ENCODE results near the gene CTNNA1. TPM values are rescaled to one million over a fixed set of nuclear protein-coding genes. Genes with fewer than 3 reads are reported as not detected.

The CTNNA1 gene
- polyA plus RNA-seq, 1 of the 3 experiments (the other 2 are of a cell fraction): 130 TPM

GRCh38 chr5:138898742-138899141 lies 145.5 kb downstream of the CTNNA1 start:
- H3K27me3 ChIP-seq (ENCODE audit: insufficient read depth): no peaks in the 10 kb centered on the region
- H3K9me3 ChIP-seq: no peaks in the 10 kb centered on the region
- H2AFZ ChIP-seq (ENCODE audit: low read depth): no peak overlapping the region
- POLR2A ChIA-PET: no interaction called here
- CTCF ChIA-PET: no interaction called here
- H3K36me3 ChIP-seq (replicated peaks in 1 of 2; ENCODE audit: control insufficient read depth in 1 of 2, insufficient read depth in 2 of 2, low read length in 1 of 2): peaks cover 0 to 36% of the 10 kb centered on the region in 2 experiments
- H3K9ac ChIP-seq: no peak overlapping the region
- no peaks in the 10 kb centered on the region for H3K9me2 ChIP-seq
- 95% methylated on average over 2 of the region's 2 CpGs for WGBS (ENCODE audit: low lambda C conversion rate)
- H3K4me2 ChIP-seq: no peak overlapping the region
- H3K79me2 ChIP-seq (ENCODE audit: insufficient read depth): peaks cover 32% of the 10 kb centered on the region
- no peak for DNase-seq
- peaks cover 0 to 37% of the 10 kb centered on the region in 2 experiments; a peak in 2 of 4 replicates for H3K4me1 ChIP-seq (ENCODE audit: control insufficient read depth in 1 of 2, insufficient read depth in 2 of 2, low read depth in 1 of 2, low read length in 1 of 2)
- H4K20me1 ChIP-seq (ENCODE audit: insufficient read depth): no peaks in the 10 kb centered on the region; the same call in 1 of the 2 replicates
- H3K4me3 ChIP-seq (ENCODE audit: low read depth in 2 of 2, low read length in 1 of 2): no peak overlapping the region
- no peak overlapping the region for H3K27ac ChIP-seq (ENCODE audit: low read depth in 2 of 2, low read length in 1 of 2)
- peaks cover 32% of the 10 kb centered on the region for H3F3A ChIP-seq (replicated peaks; ENCODE audit: insufficient read depth)
- TF ChIP-seq EZH2phosphoT487 (IDR thresholded peaks at IDR 0.05; ENCODE audit: borderline replicate concordance, low read depth) (no peak), FOXM1 (IDR thresholded peaks at IDR 0.05; ENCODE audit: low read depth) (no peak), MXI1 (IDR thresholded peaks at IDR 0.05; ENCODE audit: low read depth, low read length) (no peak), TAF1 (IDR thresholded peaks at IDR 0.05; ENCODE audit: borderline replicate concordance, low read depth, low read length) (no peak), GATA2 (CRISPR knock-in tag; IDR thresholded peaks at IDR 0.05) (no peak)

- Histone ChIP-seq H3K9me2 (no peaks in the 10 kb centered on the region), H3K27me3 (ENCODE audit: insufficient read depth) (no peaks in the 10 kb centered on the region), H2AFZ (ENCODE audit: low read depth) (no peak overlapping the region), H3F3A (replicated peaks; ENCODE audit: insufficient read depth) (peaks cover 31% of the 10 kb centered on the region), H3K4me2 (peak overlapping the region; percentile 56), H3K9ac (peak overlapping the region; percentile 7; the same call in 1 of the 2 replicates), H4K20me1 (ENCODE audit: insufficient read depth) (no peaks in the 10 kb centered on the region; the same call in 1 of the 2 replicates), H3K27ac (ENCODE audit: low read depth in 2 of 2, low read length in 1 of 2) (peak overlapping the region; percentile 30 to 80; a peak in 3 of 4 replicates), H3K4me1 (ENCODE audit: control insufficient read depth in 1 of 2, insufficient read depth in 2 of 2, low read depth in 1 of 2, low read length in 1 of 2) (peaks cover 0 to 41% of the 10 kb centered on the region in 2 experiments; a peak in 2 of 4 replicates), H3K9me3 (no peaks in the 10 kb centered on the region), H3K36me3 (replicated peaks in 1 of 2; ENCODE audit: control insufficient read depth in 1 of 2, insufficient read depth in 2 of 2, low read length in 1 of 2) (peaks cover 3 to 46% of the 10 kb centered on the region in 2 experiments), H3K4me3 (ENCODE audit: low read depth in 2 of 2, low read length in 1 of 2) (no peak overlapping the region; a peak in 1 of 4 replicates), H3K79me2 (ENCODE audit: insufficient read depth) (peaks cover 28% of the 10 kb centered on the region)
- 0 out of 2 replicates have a peak, but pooled peaks have one; percentile 20 for TF ChIP-seq MAX (IDR thresholded peaks at IDR 0.05; ENCODE audit: low read depth)
- peak; percentile 91 for TF ChIP-seq TCF12 (IDR thresholded peaks at IDR 0.05)
- TF ChIP-seq CTCF (IDR thresholded peaks at IDR 0.05): no peak
- TF ChIP-seq MXI1 (IDR thresholded peaks at IDR 0.05; ENCODE audit: low read depth, low read length): no peak
- TF ChIP-seq USF1 (IDR thresholded peaks at IDR 0.05; ENCODE audit: borderline replicate concordance, low read depth): no peak
- peak in 1 of 2 experiments; percentile 58; a peak in 1 of 4 replicates for TF ChIP-seq EP300 (IDR thresholded peaks at IDR 0.05; ENCODE audit: borderline replicate concordance in 1 of 2, low read depth in 1 of 2, low read length in 1 of 2)
- peak; percentile 92 for TF ChIP-seq JUND (IDR thresholded peaks at IDR 0.05)
- TF ChIP-seq RCOR1 (IDR thresholded peaks at IDR 0.05; ENCODE audit: low read length): no peak
- TF ChIP-seq PBX3 (IDR thresholded peaks at IDR 0.05): peak; percentile 90
- peak; percentile 38; the same call in 1 of the 2 replicates for TF ChIP-seq POLR2AphosphoS5 (IDR thresholded peaks at IDR 0.05; ENCODE audit: low read depth, low read length)
- TF ChIP-seq NFIC (IDR thresholded peaks at IDR 0.05; ENCODE audit: borderline replicate concordance): peak; percentile 41; the same call in 1 of the 2 replicates
- peak; percentile 43; the same call in 1 of the 2 replicates for TF ChIP-seq TEAD4 (IDR thresholded peaks at IDR 0.05; ENCODE audit: borderline replicate concordance, insufficient read depth)
- peak; percentile 91 for TF ChIP-seq FOSL2 (IDR thresholded peaks at IDR 0.05; ENCODE audit: borderline replicate concordance, low read depth)
- POLR2A ChIA-PET: no interaction called here
- CTCF ChIA-PET: interaction anchor here (0.8 to 1.2 kb wide), 2 partner anchors 10 to 25 kb away, joined by 3 to 4 read pairs; partner anchors contain the start of gene LRRTM2
- 48% methylated on average over 6 of the region's 6 CpGs for WGBS (ENCODE audit: low lambda C conversion rate)
- DNase-seq: no peak
These were observed 147.2 kb downstream of the CTNNA1 start for GRCh38 chr5:138900281-138900965.

All from SK-N-SH (cell line).